ENCODE results near the gene NSUN6. TPM values are rescaled to one million over a fixed set of nuclear protein-coding genes. Genes with fewer than 3 reads are reported as not detected.

The NSUN6 gene
- total RNA-seq, 2 experiments from 2014 or later = 11.8 to 16.1 TPM

DNA sequence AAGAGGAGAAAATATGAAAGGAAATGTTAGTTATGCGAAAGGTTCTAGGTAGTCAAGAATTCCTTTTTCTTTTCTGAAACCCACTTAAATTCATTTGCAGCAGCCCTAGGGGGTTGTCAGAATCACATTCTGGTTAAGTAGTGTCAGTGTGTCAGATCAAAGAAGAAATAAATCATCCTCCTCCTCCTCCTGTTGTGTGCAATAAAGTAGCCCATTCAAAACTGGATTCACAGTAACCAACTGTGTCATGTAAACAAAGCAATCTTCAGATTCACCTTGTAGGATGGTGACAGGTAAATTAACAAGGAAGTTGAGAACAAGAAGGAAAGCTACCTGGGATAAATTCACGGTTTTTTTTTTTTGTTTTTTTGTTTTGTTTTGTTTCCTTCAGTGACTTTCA is 127.5 kb downstream of the NSUN6 start:
- POLR2A ChIA-PET = interaction anchor here (0.7 kb wide), 1 partner anchor 135 kb away, joined by 4 read pairs; no protein-coding TSS in a partner anchor
- CTCF ChIA-PET = no interaction called here

DNA sequence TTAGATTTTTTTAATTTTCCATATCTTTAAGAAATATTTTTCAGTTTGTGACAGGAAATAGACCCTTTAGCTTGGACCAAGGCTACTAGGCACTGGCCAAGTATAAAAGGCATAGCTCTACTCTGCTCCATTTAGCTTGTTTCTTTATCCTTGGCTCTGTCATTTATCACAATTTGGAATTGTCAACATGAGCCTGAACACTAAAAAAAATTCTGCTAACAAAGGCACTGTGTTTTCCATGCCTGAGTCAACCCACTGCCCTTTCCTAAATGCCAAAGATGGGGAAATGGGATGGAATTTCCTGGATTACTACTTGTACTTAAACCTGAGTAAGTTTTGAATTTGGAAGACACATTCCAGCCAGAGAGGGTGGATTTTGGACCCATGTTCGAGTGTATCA is 128.4 kb downstream of the NSUN6 start:
- CTCF ChIA-PET = no interaction called here
- POLR2A ChIA-PET = no interaction called here

DNA sequence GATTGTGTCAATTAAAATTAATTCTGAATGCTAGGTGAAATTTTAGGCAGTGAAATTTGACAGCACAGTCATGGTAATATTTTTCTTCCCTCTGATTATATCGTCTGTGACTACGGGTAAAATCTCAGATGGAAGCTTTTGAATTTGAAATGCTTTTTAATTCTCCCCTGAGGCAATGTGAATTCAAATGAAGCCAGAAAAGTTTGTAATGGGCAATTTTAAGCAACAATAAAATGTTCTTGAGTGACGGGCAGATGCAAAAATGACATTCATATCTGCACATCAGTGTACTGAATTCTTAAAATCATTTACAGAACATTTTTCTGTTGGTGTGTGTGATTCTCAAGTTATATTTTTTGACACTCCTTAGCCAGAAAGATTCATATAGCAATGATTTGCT is 134.5 kb downstream of the NSUN6 start:
- ChIA-PET CTCF (no interaction called here), POLR2A (no interaction called here)

DNA sequence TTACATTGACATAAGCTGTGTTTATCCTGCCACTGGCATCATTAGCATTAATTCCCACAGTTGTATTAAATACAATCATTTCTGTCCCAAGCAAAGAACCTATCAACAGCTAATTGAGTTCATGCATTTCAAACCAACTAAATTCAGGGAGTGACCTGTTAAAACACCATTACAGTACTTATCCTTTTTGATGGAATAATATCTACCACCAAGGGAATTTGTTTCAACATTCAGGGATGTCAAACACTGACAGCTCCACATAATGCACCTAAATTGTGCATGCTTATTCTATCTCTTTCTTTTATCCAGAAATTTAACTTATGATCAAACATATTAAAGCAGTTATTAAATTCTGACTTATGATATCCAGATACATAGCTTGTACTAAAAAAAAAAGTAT is 136.8 kb downstream of the NSUN6 start:
- ChIA-PET CTCF (interaction anchor here (0.5 kb wide), 1 partner anchor 85 kb away, joined by 3 read pairs; no protein-coding TSS in a partner anchor), POLR2A (no interaction called here)

DNA sequence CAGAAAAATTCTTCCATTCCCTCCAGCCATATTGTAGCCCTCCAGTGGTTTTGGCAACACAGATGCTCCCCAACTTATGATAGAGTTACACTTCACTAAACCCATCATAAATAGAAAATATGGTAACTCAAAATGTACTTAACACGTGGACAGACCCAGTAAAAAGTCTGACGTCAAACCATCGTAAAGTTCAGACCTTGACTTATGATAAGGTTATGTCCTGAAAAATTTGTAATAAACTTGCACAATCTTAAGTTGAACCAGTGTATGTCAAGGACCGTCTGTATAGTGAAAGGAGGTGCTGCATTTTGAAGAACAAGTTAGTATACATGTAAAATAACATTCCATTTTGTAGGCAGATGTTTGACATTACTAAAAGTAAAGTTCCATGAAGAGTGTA is 142.8 kb downstream of the NSUN6 start:
- ChIA-PET CTCF (no interaction called here), POLR2A (no interaction called here)

DNA sequence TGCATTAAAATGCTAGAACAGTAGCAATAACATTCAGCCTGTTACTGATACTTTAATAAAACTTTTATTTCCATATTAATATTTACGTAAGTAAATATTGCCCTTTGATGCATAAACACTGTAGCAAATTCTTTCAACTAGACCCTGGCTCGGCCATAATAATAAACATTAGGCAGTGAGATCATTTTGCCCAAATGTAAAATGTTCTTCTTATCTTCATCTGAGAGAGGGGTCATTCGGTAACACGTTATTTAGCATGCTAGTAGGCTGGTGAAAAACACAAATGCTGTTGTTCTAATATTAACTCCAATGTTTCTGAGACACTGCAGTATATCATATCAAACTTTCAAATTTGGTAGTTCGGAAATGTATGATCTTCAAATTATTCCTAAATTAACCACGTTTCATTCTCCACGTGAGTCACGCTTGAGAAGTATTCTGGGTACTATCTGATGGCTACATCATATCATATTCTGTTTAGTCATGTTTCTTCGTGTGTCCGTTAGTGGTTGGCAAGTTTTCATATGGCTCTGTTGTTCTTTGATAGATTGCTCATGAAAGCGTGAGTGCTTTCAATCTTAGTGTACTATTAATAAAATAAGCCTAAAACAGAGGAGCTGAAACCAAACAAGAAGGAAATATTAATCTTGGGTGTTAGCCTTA is 145.8 kb downstream of the NSUN6 start:
- ChIA-PET POLR2A (no interaction called here), CTCF (no interaction called here)

DNA sequence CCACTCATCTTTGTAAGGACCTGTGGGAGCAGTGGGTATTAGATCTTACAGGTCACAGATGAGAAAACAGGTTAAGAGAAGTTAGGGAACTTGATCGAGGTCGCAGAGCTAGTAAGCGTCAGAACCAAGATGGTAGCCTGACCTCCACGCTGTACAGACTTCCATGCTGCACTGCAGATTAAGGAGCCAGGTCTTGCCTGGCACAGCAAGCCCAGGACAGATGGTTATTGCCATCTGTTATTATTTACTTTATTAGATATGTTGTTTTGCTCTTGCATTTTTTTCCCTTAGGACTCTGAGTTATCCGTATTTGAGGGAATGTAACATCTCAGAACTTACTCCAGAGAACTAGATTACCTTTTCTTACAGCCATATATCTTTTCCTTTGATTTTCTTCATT is 147.2 kb downstream of the NSUN6 start:
- CTCF ChIA-PET = no interaction called here

DNA sequence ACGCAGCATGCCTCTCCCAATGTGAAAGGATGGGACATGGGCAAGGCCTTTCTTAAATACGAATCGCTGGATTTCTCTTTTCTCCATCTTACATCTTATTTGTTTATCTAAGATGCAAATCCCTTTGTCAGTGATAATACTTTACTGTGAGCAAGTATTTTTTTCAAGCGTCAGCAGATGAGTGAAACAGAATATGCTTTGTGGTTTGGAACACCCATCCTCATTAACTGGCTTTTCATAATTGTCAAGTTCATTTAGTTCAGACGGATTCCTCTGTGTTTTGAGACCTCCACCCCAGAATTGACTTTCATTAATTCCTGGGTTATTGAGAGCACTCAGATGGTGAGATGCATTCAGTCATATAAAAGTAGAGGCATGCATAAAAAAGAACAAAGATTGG is 149.8 kb downstream of the NSUN6 start:
- POLR2A ChIA-PET = no interaction called here

More for the DNA sequence above, 147.2 kb downstream of the NSUN6 start:
- POLR2A ChIA-PET = no interaction called here

DNA sequence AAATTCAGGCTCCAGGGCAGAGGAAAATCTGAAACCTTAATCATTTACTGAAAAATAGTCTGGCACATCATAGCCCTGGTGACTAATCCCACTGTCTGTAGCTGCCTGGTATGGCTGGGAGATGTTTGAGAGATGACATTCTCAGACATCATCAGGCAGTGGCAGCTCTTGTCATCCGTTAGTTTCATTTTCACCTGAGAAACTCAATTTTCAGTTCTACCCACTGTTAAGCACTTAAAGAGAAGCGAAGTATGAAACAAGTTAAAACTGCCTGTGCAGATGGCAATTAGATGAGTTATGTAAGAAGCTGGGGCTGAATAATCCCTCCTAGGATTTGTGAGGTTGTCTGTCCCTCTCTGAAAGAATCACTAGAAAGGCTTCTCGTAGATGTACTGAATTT is 150.2 kb downstream of the NSUN6 start:
- ChIA-PET POLR2A (no interaction called here), CTCF (no interaction called here)

More for the DNA sequence above, 149.8 kb downstream of the NSUN6 start:
- CTCF ChIA-PET = no interaction called here

DNA sequence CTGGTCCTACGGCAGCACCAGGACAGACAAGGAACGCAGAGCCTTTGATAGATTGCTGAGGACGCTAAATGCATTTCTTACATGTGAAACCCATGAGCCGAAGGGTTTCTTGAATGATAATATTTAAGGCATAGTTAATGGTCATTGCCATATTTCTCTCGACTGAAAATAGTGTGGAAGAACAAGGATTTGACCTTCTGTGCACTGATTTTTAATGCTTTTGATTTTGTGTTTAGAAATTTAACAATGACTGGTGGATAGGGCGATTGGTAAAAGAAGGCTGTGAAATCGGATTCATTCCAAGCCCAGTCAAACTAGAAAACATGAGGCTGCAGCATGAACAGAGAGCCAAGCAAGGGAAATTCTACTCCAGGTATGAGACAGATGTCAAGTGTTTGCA is 150.8 kb downstream of the NSUN6 start:
- POLR2A ChIA-PET = no interaction called here
- CTCF ChIA-PET = no interaction called here

DNA sequence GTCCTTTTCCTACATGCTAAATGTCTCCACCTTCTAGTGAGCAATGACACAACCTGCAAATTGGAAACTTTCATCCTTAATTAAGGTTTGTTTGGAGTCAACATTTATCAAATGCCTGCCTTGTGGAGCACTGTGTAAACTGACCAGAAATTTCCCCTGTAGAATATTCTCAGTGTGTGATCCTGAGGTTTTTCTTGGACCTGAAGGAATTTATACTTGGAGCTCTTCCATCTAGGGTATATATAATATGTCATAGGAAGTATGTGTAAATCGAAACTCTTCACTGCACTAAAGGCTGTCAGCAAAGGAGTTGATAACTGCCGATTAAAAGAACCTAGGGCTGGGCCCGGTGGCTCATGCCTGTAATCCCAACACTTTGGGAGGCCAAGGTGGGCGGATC is 152.4 kb downstream of the NSUN6 start:
- ChIA-PET POLR2A (interaction anchor here (0.7 kb wide), 1 partner anchor 12 kb away, joined by 5 read pairs; no protein-coding TSS in a partner anchor), CTCF (no interaction called here)

DNA sequence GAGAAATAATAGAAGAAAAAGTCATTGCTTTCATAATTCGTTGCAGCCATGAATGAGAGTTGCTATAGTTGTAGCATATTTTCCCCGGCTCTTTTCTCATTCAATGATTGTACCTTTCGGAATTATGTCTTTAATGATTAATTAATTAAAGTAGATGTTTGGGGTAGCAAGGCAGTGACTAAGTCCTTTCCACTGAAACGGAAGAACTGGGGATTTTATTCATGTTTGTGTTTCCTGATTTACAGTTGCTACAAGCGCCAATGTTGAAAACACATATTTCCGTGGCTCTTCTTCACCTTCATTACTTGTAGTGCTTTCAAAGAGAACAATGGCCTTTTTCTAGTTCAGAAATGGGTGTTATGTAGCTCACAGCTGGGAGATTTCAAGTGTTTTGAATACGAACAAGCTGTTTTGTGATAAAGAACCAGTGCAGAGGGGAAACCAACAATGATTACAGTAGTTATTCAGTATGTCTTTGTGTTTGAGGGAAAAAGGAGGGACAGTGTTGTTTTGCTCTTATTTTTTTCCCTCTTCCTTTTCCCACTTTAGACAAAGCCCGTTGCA is 153.5 kb downstream of the NSUN6 start:
- ChIA-PET POLR2A (interaction anchor here (0.6 kb wide), 1 partner anchor 846 kb away, joined by 3 read pairs; no protein-coding TSS in a partner anchor), CTCF (no interaction called here)

Other genes starting within 250 kb of the NSUN6 start
- 1 to 10 TPM; 9.0 to 9.3 TPM for gene ARL5B, start 7.8 kb upstream of the NSUN6 start, total RNA-seq